CD4-positive, alpha-beta T cell (primary cell): ENCODE data around the gene ME3. TPM values are rescaled to one million over a fixed set of nuclear protein-coding genes. Genes with fewer than 3 reads are reported as not detected.

Experiments used
- ATAC-seq: fragments of 200-7000 bp; cut with Tn5 transposase; one replicate; pipeline ENCODE4 v1.10.0; 2022; ENCODE audit warnings: mild to moderate bottlenecking; ENCODE audit not compliant: poor library complexity
- CTCF ChIA-PET: fragments of 350-600 bp; sonication (Branson Sonifier 250); formaldehyde crosslinking; loops from one replicate; lab custom pipeline; 2021; ENCODE audit warnings: antibody characterized with exemption, inconsistent platforms; lab: Charles Lee
- POLR2A ChIA-PET: fragments of 350-600 bp; sonication (Branson Sonifier 250); formaldehyde crosslinking; loops from one replicate; lab custom pipeline; 2021; ENCODE audit warnings: antibody characterized with exemption, inconsistent platforms; lab: Charles Lee
- DNase-seq, 14 experiments: peaks; one replicate each; pipeline ENCODE4 v3.0.0-alpha.2; 2013 to 2020; ENCODE audit warnings: mixed read lengths in 2 of 14
- H3K27ac ChIP-seq, 2 donors: one replicate each; pipeline versions ENCODE4 v1.5.1 to v1.7.0; 2013; ENCODE audit warnings: low read length in 2 of 2, low read depth in 1 of 2, mild to moderate bottlenecking in 1 of 2
- H3K27me3 ChIP-seq, 2 experiments: 1 replicate in 1 of 2; 2 replicates in 1 of 2; pipeline versions ENCODE4 v1.6.1 to v1.7.0; 2013; ENCODE audit warnings: low read length in 2 of 2, control low read depth in 1 of 2, mild to moderate bottlenecking in 1 of 2, moderate library complexity in 1 of 2; ENCODE audit not compliant: insufficient read depth in 2 of 2, control insufficient read depth in 1 of 2
- H3K36me3 ChIP-seq: one replicate; pipeline ENCODE4 v1.6.1; 2013; ENCODE audit warnings: low read length, control low read depth; ENCODE audit not compliant: insufficient read depth
- H3K4me1 ChIP-seq: one replicate; pipeline ENCODE4 v1.6.1; 2013; ENCODE audit warnings: low read length, control low read depth; ENCODE audit not compliant: insufficient read depth
- H3K4me3 ChIP-seq: one replicate; pipeline ENCODE4 v1.5.1; 2013; ENCODE audit warnings: mild to moderate bottlenecking, low read length, moderate library complexity
- H3K9me3 ChIP-seq, 2 experiments: 1 replicate in 1 of 2; 2 replicates in 1 of 2; pipeline versions ENCODE4 v1.6.1 to v1.7.0; 2013; ENCODE audit warnings: low read length in 2 of 2, mild to moderate bottlenecking in 2 of 2, control low read depth in 1 of 2, moderate library complexity in 1 of 2; ENCODE audit not compliant: control insufficient read depth in 1 of 2, insufficient read depth in 1 of 2
- H3K27ac Mint-ChIP-seq: one replicate; pipeline ENCODE4 v1.8.0; 2020; ENCODE audit warnings: mixed read lengths
- H3K27me3 Mint-ChIP-seq: one replicate; pipeline ENCODE4 v1.8.0; 2021; ENCODE audit warnings: mixed read lengths
- H3K36me3 Mint-ChIP-seq: one replicate; pipeline ENCODE4 v1.8.0; 2021; ENCODE audit warnings: low read depth, mixed read lengths
- H3K4me1 Mint-ChIP-seq: one replicate; pipeline ENCODE4 v1.8.0; 2021; ENCODE audit warnings: low read depth, mixed read lengths
- H3K4me3 Mint-ChIP-seq: one replicate; pipeline ENCODE4 v1.8.0; 2020; ENCODE audit warnings: mild to moderate bottlenecking, mixed read lengths
- H3K9me3 Mint-ChIP-seq: one replicate; pipeline ENCODE4 v1.8.0; 2020; ENCODE audit warnings: mixed read lengths
- intact Hi-C, 2 experiments: fragments of 100-400 bp; cut with DNase I in 1 of 2; cut with micrococcal nuclease in 1 of 2; formaldehyde crosslinking; loops; one replicate each; pipeline versions ENCODE4 v1.15.1 to v1.9.0; 2023 to 2025; cut with DNase I, micrococcal nuclease
- total RNA-seq, 174 experiments: library from RNA in 2 of 174; stranded (reverse) in 2 of 174; gene quantifications; one replicate each; pipeline ENCODE4 v1.2.3 and lab custom pipeline; 2021 to 2026
- TF ChIP-seq, protein P1 (sequence below): fragments of 200-600 bp; IDR thresholded peaks from one replicate; pipeline ENCODE4 v1.8.0; 2022; ENCODE audit warnings: antibody characterized with exemption, mild to moderate bottlenecking

Gene ME3
- total RNA-seq, 2 experiments from 2014 or later, result 9.1 to 10.6 TPM

- Mint-ChIP-seq H3K4me3 (no peak overlapping the region), H3K4me1 (no peaks in the 10 kb centered on the region), H3K27ac (no peak overlapping the region), H3K9me3 (no peaks in the 10 kb centered on the region), H3K27me3 (no peaks in the 10 kb centered on the region), H3K36me3 (no peaks in the 10 kb centered on the region)
- ChIA-PET POLR2A (no interaction called here), CTCF (no interaction called here)
- Histone ChIP-seq H3K4me1 (no peaks in the 10 kb centered on the region), H3K4me3 (no peak overlapping the region), H3K36me3 (no peaks in the 10 kb centered on the region), H3K27me3 (no peaks in the 10 kb centered on the region), H3K9me3 (no peaks in the 10 kb centered on the region), H3K27ac (no peak overlapping the region)
- intact Hi-C loops, result no loop called here
- TF ChIP-seq, protein P1, sequence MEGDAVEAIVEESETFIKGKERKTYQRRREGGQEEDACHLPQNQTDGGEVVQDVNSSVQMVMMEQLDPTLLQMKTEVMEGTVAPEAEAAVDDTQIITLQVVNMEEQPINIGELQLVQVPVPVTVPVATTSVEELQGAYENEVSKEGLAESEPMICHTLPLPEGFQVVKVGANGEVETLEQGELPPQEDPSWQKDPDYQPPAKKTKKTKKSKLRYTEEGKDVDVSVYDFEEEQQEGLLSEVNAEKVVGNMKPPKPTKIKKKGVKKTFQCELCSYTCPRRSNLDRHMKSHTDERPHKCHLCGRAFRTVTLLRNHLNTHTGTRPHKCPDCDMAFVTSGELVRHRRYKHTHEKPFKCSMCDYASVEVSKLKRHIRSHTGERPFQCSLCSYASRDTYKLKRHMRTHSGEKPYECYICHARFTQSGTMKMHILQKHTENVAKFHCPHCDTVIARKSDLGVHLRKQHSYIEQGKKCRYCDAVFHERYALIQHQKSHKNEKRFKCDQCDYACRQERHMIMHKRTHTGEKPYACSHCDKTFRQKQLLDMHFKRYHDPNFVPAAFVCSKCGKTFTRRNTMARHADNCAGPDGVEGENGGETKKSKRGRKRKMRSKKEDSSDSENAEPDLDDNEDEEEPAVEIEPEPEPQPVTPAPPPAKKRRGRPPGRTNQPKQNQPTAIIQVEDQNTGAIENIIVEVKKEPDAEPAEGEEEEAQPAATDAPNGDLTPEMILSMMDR, result no peak
- no peak for ATAC-seq
- no peak for DNase-seq
Measured at GRCh38 chr11:86444981-86445380, 227.4 kb downstream of the ME3 start.

DNA sequence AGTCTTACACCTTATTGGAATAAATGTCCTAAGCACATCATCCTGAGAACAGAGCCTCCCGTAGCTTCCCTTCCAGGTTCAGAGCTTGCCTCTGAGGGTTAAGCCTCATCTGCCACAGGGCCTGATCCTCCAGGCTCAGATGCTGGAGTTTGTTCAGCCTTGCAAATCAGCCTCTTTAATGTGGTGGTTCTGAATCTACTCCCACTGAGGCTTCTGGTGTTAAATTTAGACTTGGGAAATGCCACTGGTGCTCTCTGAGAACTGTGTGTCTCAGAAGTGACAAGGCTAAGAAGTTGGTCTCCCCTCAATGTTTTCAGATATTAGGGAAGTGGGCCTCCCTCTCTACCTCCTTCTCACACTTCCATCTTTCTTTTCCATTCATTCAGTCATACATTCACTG, 229.0 kb downstream of the ME3 start:
- H3K27ac Mint-ChIP-seq, result no peak overlapping the region
- no peak overlapping the region for H3K27ac ChIP-seq
- CTCF ChIA-PET, result no interaction called here
- intact Hi-C loops, result no loop called here
- no peak overlapping the region for H3K4me3 Mint-ChIP-seq
- TF ChIP-seq, protein P1, result no peak
- H3K4me1 ChIP-seq, result no peaks in the 10 kb centered on the region
- H3K9me3 Mint-ChIP-seq, result no peaks in the 10 kb centered on the region
- no peak overlapping the region for H3K4me3 ChIP-seq
- H3K9me3 ChIP-seq, result no peaks in the 10 kb centered on the region
- no peaks in the 10 kb centered on the region for H3K27me3 ChIP-seq
- POLR2A ChIA-PET, result no interaction called here
- H3K36me3 Mint-ChIP-seq, result no peaks in the 10 kb centered on the region
- H3K27me3 Mint-ChIP-seq, result no peaks in the 10 kb centered on the region
- ATAC-seq (no peak), DNase-seq (no peak)
- H3K36me3 ChIP-seq, result no peaks in the 10 kb centered on the region
- H3K4me1 Mint-ChIP-seq, result no peaks in the 10 kb centered on the region

DNA sequence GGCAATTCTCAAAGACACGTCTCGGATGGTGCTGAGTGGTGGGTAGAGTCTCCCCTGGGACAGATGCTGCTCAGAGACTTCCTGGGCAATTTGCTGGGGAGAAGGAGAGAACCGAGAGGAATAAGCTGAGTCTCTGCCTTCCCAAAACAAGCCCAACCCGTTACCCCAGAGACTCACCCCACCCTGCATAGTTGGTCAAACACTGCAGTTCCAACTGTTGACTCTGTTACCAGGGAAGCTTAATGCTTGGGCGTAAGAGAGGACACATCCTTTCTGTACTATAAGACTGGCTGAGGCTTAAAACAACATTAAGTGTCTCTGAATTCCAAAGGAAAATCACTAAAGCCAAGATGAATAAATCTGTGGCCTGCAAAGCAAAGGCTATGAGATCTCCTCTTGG, 229.6 kb downstream of the ME3 start:
- intact Hi-C loops, result no loop called here
- Mint-ChIP-seq H3K4me1 (no peaks in the 10 kb centered on the region), H3K36me3 (no peaks in the 10 kb centered on the region), H3K4me3 (no peak overlapping the region), H3K27ac (no peak overlapping the region), H3K27me3 (no peaks in the 10 kb centered on the region), H3K9me3 (no peaks in the 10 kb centered on the region)
- Histone ChIP-seq H3K27me3 (no peaks in the 10 kb centered on the region), H3K27ac (no peak overlapping the region), H3K4me3 (no peak overlapping the region), H3K36me3 (no peaks in the 10 kb centered on the region), H3K9me3 (no peaks in the 10 kb centered on the region), H3K4me1 (no peaks in the 10 kb centered on the region)
- TF ChIP-seq, protein P1, result no peak
- DNase-seq (no peak), ATAC-seq (no peak)
- POLR2A ChIA-PET, result no interaction called here
- CTCF ChIA-PET, result no interaction called here
